Cardiac muscle cell (in vitro differentiated cells and primary cell): ENCODE results near the gene GPHB5. TPM values are rescaled to one million over a fixed set of nuclear protein-coding genes. Genes with fewer than 3 reads are reported as not detected.

Experiments used
- DNase-seq, 2 donors: peaks; one replicate each; pipeline versions ENCODE4 v3.0.0 to v3.0.0-alpha.2; 2010 to 2017; ENCODE audit warnings: low read depth in 1 of 2, low spot score in 1 of 2
- H3K27ac ChIP-seq: fragments of 200-600 bp; sonication (generic); 2 replicates; pipeline ENCODE4 v1.5.1; 2016
- H3K27me3 ChIP-seq: fragments of 200-600 bp; sonication (generic); 2 replicates; pipeline ENCODE4 v1.6.0; 2016; ENCODE audit warnings: control low read depth
- H3K36me3 ChIP-seq: fragments of 200-600 bp; sonication (generic); 2 replicates; pipeline ENCODE4 v1.5.1; 2016; ENCODE audit warnings: control low read depth
- H3K4me1 ChIP-seq: fragments of 200-600 bp; sonication (generic); 2 replicates; pipeline ENCODE4 v1.8.1; 2017; ENCODE audit warnings: low read depth, mild to moderate bottlenecking, mixed run types
- H3K4me3 ChIP-seq: fragments of 200-600 bp; sonication (generic); 2 replicates; pipeline ENCODE4 v1.5.1; 2016; ENCODE audit warnings: mild to moderate bottlenecking
- H3K9me3 ChIP-seq: fragments of 200-600 bp; sonication (generic); 2 replicates; pipeline ENCODE4 v1.5.1; 2017; ENCODE audit warnings: low read depth, mild to moderate bottlenecking, control low read depth
- CTCF ChIP-seq: IDR thresholded peaks from 2 replicates; pipeline ENCODE4 v1.5.1; 2012; ENCODE audit warnings: low read depth, mild to moderate bottlenecking, low read length
- polyA plus RNA-seq: library from polyadenylated mRNA; unstranded; fragments of >200 nt; fragmentation: Nextera tagmentation; extraction: Ambion mirVana; gene quantifications from 2 replicates; pipeline ENCODE4 v1.2.1, GENCODE V29; 2016
- total RNA-seq: library from RNA; depleted of rRNA; stranded (reverse); fragments of >200 nt; gene quantifications from 2 replicates; pipeline ENCODE4 v1.2.3, GENCODE V29; 2016

The GPHB5 gene
- total and polyA plus RNA-seq, 2 experiments from 2014 or later, result not detected

- Histone ChIP-seq H3K27me3 (no peaks in the 10 kb centered on the region), H3K9me3 (no peaks in the 10 kb centered on the region), H3K4me1 (peaks cover 6% of the 10 kb centered on the region), H3K36me3 (no peaks in the 10 kb centered on the region), H3K27ac (no peak overlapping the region), H3K4me3 (no peak overlapping the region)
- TF ChIP-seq CTCF, result no peak
- DNase-seq, result no peak
These were observed 25.9 kb downstream of the GPHB5 start for GRCh38 chr14:63292805-63293204.

- Histone ChIP-seq H3K27ac (no peak overlapping the region), H3K9me3 (no peaks in the 10 kb centered on the region), H3K4me3 (no peak overlapping the region), H3K27me3 (no peaks in the 10 kb centered on the region), H3K4me1 (peaks cover 6% of the 10 kb centered on the region), H3K36me3 (no peaks in the 10 kb centered on the region)
- peak in 1 of 2 donors; percentile 79 for DNase-seq
- TF ChIP-seq CTCF, result no peak
These were observed 27.8 kb downstream of the GPHB5 start for GRCh38 chr14:63290741-63291430.

GRCh38 chr14:63288853-63289252 is 29.9 kb downstream of the GPHB5 start:
- DNase-seq, result no peak
- no peak overlapping the region for H3K27ac ChIP-seq
- H3K4me1 ChIP-seq, result peaks cover 9% of the 10 kb centered on the region
- H3K9me3 ChIP-seq, result no peaks in the 10 kb centered on the region
- no peaks in the 10 kb centered on the region for H3K36me3 ChIP-seq
- no peaks in the 10 kb centered on the region for H3K27me3 ChIP-seq
- no peak for TF ChIP-seq CTCF
- no peak overlapping the region for H3K4me3 ChIP-seq

- H3K4me1 ChIP-seq, result peaks cover 18% of the 10 kb centered on the region
- no peaks in the 10 kb centered on the region for H3K9me3 ChIP-seq
- no peak overlapping the region for H3K4me3 ChIP-seq
- no peaks in the 10 kb centered on the region for H3K36me3 ChIP-seq
- no peak overlapping the region for H3K27ac ChIP-seq
- no peaks in the 10 kb centered on the region for H3K27me3 ChIP-seq
- TF ChIP-seq CTCF, result no peak
- no peak for DNase-seq
These were observed 30.9 kb downstream of the GPHB5 start for GRCh38 chr14:63287666-63288483.

GRCh38 chr14:63286071-63286470 is 32.7 kb downstream of the GPHB5 start:
- no peaks in the 10 kb centered on the region for H3K9me3 ChIP-seq
- H3K27ac ChIP-seq, result no peak overlapping the region
- TF ChIP-seq CTCF, result no peak
- no peak overlapping the region for H3K4me3 ChIP-seq
- peaks cover 19% of the 10 kb centered on the region for H3K4me1 ChIP-seq
- DNase-seq, result no peak
- H3K27me3 ChIP-seq, result no peaks in the 10 kb centered on the region
- no peaks in the 10 kb centered on the region for H3K36me3 ChIP-seq
